SK-N-MC (cell line): ENCODE results near the gene MINDY4.

Experiments
- EZH2 ChIP-seq: fragments of 200-600 bp; sonication (generic); IDR thresholded peaks from one replicate; pipeline ENCODE4 v1.6.1; 2017; ENCODE audit warnings: antibody characterized with exemption
- POLR2AphosphoS5 ChIP-seq: IDR thresholded peaks from 2 replicates; pipeline ENCODE4 v1.6.1; 2012; ENCODE audit warnings: mild to moderate bottlenecking, low read depth, low read length, borderline replicate concordance

- no peak for TF ChIP-seq EZH2
- no peak for TF ChIP-seq POLR2AphosphoS5
Observed at GRCh38 chr7:30858576-30858975, 87.4 kb downstream of the MINDY4 start.
